ENCODE results near the gene TTLL11.

DNA sequence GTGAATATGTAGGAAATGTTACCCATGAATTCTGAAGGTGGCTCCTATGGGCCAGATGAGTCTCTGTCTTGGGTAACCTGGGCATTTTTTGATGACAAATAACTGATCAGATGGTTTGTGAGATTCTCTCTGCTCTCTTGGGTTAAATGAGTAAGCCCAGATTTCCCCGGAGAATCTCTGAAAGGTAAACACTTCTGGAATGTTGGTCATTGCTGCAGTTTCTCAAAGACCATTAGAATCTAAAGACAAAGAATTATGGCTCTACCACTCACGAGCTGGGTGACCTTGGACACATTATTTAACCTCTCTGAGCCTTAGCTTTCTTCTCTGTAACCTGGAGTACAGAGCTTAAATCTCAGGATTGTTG is 250.5 kb downstream of the TTLL11 start:
- TF ChIP-seq, protein P1, sequence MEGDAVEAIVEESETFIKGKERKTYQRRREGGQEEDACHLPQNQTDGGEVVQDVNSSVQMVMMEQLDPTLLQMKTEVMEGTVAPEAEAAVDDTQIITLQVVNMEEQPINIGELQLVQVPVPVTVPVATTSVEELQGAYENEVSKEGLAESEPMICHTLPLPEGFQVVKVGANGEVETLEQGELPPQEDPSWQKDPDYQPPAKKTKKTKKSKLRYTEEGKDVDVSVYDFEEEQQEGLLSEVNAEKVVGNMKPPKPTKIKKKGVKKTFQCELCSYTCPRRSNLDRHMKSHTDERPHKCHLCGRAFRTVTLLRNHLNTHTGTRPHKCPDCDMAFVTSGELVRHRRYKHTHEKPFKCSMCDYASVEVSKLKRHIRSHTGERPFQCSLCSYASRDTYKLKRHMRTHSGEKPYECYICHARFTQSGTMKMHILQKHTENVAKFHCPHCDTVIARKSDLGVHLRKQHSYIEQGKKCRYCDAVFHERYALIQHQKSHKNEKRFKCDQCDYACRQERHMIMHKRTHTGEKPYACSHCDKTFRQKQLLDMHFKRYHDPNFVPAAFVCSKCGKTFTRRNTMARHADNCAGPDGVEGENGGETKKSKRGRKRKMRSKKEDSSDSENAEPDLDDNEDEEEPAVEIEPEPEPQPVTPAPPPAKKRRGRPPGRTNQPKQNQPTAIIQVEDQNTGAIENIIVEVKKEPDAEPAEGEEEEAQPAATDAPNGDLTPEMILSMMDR (IDR thresholded peaks at IDR 0.05) = no peak
- no peak for TF ChIP-seq POLR2A (IDR thresholded peaks at IDR 0.05)
